COLO668 (cell line): ENCODE measurements around the gene COG5.

Source experiments
- DNase-seq: peaks from one replicate; lab custom pipeline; 2025; ENCODE audit not compliant: unreplicated experiment; lab: John Stamatoyannopoulos, UW

Gene COG5

GRCh38 chr7:107506674-107507339, 56.9 kb downstream of the COG5 start:
- peak; percentile 89 for DNase-seq

GRCh38 chr7:107505997-107506673, 57.6 kb downstream of the COG5 start:
- DNase-seq = peak; percentile 89

- DNase-seq = no peak
Measured at GRCh38 chr7:107505362-107505761, 58.4 kb downstream of the COG5 start.

GRCh38 chr7:107503687-107504086, 60.0 kb downstream of the COG5 start:
- DNase-seq = no peak

GRCh38 chr7:107502797-107503196, 60.9 kb downstream of the COG5 start:
- no peak for DNase-seq

- no peak for DNase-seq
Measured at GRCh38 chr7:107502154-107502553, 61.6 kb downstream of the COG5 start.

DNA sequence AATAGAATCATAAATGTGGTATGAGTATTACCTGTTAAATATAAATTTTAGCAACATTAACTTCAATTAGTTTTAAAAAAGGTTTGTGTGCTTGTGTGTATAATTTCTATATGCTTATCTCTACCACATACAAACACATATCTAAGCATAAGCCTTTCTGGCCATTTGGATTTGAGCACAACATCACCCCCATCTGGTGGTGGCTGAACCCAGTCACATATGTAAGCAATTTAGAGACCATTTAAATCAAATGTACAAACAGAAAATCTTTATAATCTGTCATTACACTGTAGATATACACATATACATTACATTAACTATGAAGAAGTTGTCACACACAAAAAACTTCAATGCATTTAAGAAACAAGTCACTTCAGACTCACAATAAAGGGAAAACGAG, 62.1 kb downstream of the COG5 start:
- DNase-seq = peak; percentile 44

DNA sequence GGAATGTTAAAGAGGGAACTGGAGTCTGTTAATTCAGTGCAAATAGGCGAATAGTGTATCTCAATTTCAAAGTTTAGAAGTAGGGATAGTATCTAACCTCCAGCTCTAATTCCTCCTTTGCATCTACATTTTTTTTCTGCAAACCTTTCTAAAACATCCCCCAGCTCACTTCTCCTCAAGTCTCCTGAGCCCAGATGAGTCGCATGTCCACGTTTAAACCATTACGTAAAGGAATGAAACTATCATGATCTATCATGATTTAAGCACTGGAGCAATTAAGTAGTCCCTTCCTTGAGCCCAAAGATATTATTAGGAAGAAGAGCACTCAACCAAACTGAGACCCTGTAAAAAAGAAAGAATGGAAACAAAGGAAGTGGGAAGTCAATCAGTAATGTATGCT, 64.0 kb downstream of the COG5 start:
- no peak for DNase-seq

- DNase-seq = no peak
Measured at GRCh38 chr7:107495516-107495915, 68.2 kb downstream of the COG5 start.

DNA sequence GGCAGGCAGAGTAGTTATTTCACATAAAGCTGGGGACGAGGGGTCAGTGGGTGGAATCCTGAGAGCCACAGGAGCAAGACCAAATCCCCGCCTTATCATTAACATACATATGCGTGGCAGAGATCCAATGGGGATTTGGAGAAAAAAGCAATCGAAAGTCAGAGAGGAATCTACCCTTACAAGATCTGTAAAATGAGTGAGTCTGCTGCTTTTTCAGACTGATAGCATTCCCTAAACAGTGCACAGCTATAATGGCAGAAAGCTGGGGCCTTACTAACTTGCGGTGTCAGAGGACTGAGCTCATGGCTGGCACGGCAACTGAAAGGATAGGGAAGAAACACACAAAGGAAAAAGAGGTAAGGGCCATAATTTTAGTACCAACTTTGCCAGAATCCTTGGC, 68.8 kb downstream of the COG5 start:
- peak; percentile 15 for DNase-seq

GRCh38 chr7:107494315-107494751, 69.4 kb downstream of the COG5 start:
- peak; percentile 20 for DNase-seq

DNA sequence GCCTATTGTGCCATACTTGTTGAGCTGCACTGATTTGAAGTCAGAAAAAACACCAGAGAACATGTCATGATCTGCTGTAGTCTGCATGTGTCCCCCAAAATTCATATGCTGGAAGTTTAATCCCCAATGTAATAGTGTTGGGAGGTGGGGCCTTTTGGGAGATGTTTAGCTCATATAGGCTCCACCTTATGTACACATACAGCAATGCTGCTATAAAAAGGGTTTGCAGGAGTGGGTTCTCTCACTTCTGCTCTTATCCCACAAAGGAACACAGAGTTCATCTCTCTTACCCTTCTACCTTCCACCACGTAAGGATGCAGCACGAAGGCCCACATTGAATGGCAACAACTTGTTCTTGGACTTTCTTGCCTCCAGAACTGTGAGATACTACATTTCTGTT, 70.8 kb downstream of the COG5 start:
- no peak for DNase-seq

GRCh38 chr7:107486041-107486440, 77.7 kb downstream of the COG5 start:
- no peak for DNase-seq

GRCh38 chr7:107482571-107482970, 81.1 kb downstream of the COG5 start:
- DNase-seq = no peak

DNA sequence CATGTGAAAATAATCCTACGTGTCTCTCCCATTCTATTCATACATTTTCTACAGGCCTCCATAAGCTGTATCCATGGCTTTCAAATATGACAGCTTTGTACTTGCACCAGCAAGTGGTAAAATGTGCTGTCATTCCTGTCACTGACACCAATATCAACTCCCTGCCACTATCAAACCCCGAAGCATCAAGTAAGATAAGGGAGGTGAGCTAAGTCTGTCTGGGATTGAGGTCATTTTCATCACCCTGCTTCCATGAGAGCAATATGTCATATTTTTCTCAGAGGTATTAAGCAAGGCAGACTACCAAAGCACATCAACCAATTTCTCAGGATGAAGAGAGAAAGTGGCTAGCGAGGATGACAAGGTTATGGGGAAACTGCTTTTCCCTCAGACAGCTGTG, 82.8 kb downstream of the COG5 start:
- DNase-seq = no peak

GRCh38 chr7:107479303-107479702, 84.4 kb downstream of the COG5 start:
- DNase-seq = no peak

DNA sequence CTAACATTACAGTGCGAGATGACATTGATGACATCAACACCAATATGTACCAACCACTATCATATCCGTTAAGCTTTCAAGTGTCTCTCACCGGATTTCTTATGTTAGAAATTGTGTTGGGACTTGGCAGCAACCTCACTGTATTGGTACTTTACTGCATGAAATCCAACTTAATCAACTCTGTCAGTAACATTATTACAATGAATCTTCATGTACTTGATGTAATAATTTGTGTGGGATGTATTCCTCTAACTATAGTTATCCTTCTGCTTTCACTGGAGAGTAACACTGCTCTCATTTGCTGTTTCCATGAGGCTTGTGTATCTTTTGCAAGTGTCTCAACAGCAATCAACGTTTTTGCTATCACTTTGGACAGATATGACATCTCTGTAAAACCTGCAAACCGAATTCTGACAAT, 89.6 kb downstream of the COG5 start:
- no peak for DNase-seq

DNA sequence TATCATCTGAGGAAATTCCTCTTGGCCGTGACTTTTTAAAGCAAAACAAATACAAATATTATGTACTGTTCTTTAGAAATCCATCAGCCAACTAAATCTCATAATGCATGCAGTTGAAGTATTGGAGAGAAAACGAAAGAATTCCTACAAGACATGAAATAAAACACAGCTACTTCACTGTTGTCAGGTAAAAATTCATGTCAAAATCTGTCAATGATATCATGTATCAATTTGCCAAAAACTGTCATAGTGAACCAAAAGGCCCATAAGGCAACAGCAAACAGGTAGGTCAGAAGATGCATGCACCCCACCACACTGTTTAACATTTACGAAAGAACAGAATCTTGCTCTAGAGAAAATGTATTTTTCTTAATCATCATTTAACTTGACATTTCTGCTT, 91.6 kb downstream of the COG5 start:
- no peak for DNase-seq

DNA sequence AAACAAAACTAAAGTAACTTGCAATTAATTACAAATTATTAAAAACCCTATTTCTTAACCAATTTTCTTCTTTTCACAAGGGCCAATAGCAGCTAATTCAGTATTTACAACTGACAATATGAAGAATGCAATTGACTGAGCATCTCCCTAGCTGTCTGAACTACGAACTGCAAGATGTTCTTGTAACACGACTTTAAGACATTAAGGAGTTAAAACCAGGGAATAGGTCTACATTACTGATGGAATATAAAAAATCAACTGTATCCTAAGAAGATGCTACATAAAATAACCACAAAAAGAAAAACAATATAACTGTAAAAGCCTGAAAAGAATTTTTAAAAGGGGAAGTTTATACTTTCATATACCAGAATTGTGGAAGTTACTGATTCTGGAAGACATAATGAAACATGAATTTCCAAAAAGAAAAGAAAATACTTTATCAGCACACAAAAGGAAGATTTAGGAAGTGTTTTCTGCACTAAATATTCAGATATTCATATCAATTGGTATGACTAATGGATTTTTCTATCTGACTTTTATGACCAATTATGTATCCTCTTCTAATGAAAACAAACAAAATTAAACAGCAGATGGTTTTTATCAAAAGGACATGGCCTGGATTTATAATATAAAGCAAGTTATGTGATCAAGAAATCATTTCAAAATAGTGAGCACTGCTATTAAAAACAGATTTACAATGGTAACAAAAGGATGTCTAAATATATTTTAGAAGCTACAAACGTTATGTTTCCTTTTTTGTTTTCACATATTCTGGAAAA, 92.2 kb downstream of the COG5 start:
- no peak for DNase-seq

DNA sequence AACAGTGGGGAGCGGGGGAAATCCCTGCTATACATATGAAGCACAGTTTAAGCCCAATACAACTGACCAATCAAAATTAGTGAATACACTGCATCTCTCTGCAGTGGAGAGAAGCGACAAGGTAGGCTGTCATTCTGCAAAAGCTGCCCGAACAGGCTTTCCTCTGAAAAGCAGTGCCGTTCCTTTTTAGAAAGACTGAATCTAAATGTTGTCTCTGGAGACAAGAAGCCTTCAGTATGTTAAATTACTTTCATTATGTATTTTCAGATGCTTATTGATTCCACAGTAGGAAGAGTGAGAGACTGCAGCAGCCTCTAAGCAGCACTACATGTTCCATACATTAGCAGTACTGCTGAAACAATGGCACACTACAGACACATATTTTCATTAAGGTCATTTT, 93.8 kb downstream of the COG5 start, which contains the start of gene GPR22:
TSS of gene GPR22 (plus strand) at position 129 of the 400 bp plus-strand sequence. CDS start 4,004 bp downstream, outside the sequence.
- DNase-seq = no peak

DNA sequence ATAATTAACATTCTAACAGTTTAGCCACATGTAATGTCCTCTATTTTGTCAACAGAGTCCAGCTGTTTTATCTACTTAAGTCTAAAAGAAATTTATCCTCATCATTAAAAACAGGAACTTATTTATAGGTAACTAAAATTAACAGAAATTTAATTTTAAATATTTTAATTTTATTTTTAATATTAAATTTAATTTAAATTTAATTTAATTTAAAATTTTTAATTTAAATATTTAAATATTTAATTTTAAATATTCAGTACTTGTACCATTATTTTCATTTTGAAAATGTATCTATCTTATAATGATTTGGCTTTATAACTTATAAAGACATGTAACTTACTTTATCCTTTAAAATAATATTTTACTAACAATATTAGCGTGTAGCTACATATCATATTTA, 94.9 kb downstream of the COG5 start:
- DNase-seq = no peak

GRCh38 chr7:107467972-107468371, 95.7 kb downstream of the COG5 start:
- no peak for DNase-seq
